SK-N-SH treated with all-trans-retinoic acid at 6 μM for 48 hours (cell line): Measurements from ENCODE around the gene HES1.

Source experiments
- GLIS3 ChIP-seq: fragments of 250-450 bp; sonication (Bioruptor Pico); IDR thresholded peaks from 2 replicates; pipeline ENCODE4 v1.5.0; 2020; ENCODE audit warnings: mild to moderate bottlenecking, moderate library complexity
- ZC3H10 ChIP-seq: fragments of 250-450 bp; sonication (Bioruptor Pico); IDR thresholded peaks from 2 replicates; pipeline ENCODE4 v1.5.1; 2021; ENCODE audit warnings: mild to moderate bottlenecking, moderate library complexity
- ZFP30 ChIP-seq: fragments of 450-650 bp; formaldehyde crosslinking; IDR thresholded peaks from 2 replicates; pipeline ENCODE4 v1.5.0; 2022; ENCODE audit warnings: mild to moderate bottlenecking, moderate library complexity
- TF ChIP-seq, protein P1 (sequence below): fragments of 250-450 bp; sonication (Bioruptor Pico); IDR thresholded peaks from 2 replicates; pipeline ENCODE4 v1.8.0; 2020; ENCODE audit warnings: mild to moderate bottlenecking, moderate library complexity, borderline replicate concordance

- TF ChIP-seq GLIS3 (CRISPR knock-in tag) (no peak), ZC3H10 (no peak), ZFP30 (no peak)
- TF ChIP-seq, protein P1, sequence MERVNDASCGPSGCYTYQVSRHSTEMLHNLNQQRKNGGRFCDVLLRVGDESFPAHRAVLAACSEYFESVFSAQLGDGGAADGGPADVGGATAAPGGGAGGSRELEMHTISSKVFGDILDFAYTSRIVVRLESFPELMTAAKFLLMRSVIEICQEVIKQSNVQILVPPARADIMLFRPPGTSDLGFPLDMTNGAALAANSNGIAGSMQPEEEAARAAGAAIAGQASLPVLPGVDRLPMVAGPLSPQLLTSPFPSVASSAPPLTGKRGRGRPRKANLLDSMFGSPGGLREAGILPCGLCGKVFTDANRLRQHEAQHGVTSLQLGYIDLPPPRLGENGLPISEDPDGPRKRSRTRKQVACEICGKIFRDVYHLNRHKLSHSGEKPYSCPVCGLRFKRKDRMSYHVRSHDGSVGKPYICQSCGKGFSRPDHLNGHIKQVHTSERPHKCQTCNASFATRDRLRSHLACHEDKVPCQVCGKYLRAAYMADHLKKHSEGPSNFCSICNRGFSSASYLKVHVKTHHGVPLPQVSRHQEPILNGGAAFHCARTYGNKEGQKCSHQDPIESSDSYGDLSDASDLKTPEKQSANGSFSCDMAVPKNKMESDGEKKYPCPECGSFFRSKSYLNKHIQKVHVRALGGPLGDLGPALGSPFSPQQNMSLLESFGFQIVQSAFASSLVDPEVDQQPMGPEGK (CRISPR knock-in tag) = no peak
Observed at GRCh38 chr3:194161131-194162045, 25.4 kb downstream of the HES1 start.
